KBM-7 (cell line): ENCODE results near the gene NRP2.

ENCODE experiments used
- DNase-seq: peaks from one replicate; pipeline ENCODE4 v3.0.0-alpha.2; 2015
- in situ Hi-C: fragments of 300-500 bp; cut with MboI; formaldehyde crosslinking; loops from 2 replicates; pipeline ENCODE4 v1.14.3; 2020; ENCODE audit warnings: low sequenced_read_pairs, low pct_unique_long_range_greater_than_20kb, mixed read lengths

NRP2 gene

DNA sequence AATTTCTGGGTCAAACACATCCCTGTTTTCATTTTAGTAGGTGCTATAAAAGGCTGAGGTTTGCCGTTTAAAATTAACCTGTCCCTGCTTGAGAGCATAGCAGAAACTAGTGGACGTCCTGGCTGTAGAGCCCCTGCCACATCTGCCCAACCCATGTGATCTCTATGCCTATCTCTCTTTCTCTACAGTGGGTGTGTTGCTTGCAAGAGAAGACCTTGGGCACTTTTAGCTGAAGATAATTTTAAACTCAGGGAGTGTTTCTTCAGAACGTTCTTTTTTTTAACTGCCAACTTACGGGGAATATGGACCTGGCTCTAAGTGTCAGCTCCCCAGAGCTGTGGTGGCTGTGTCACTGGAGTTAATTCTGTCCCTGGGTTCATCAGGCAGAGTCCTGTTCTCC is 100.6 kb downstream of the NRP2 start:
- DNase-seq: no peak
- in situ Hi-C loops: no loop called here

DNA sequence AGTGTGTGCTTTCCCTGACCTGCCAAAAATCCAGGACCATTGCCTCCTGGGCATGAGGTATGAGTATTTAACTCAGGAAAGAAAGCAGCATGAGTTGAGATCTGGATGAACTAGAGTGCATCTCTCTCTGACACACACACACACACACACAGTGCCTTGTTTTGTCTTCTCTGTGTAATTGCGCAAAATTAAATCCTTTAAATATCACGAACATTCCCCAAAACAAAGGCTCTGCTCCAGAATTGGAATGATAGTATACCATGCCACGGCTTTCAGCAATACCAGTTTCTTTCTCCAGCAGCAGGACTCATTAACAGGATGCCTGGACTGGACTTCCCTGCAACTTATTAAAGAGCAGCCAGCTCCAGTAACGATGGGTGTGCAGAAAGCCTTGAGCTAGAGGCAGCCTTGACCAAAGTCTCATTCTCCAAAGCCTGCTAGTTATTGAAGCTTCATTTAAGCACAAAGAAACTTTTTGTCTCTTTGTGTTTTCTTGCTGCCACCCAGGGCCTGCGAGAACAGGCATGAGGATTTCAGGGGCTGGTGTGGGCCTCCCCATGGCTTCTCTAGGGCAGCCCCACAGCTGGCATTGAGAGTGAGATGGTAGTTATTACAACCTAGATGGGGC is 101.7 kb downstream of the NRP2 start:
- in situ Hi-C loops: no loop called here
- DNase-seq: no peak

DNA sequence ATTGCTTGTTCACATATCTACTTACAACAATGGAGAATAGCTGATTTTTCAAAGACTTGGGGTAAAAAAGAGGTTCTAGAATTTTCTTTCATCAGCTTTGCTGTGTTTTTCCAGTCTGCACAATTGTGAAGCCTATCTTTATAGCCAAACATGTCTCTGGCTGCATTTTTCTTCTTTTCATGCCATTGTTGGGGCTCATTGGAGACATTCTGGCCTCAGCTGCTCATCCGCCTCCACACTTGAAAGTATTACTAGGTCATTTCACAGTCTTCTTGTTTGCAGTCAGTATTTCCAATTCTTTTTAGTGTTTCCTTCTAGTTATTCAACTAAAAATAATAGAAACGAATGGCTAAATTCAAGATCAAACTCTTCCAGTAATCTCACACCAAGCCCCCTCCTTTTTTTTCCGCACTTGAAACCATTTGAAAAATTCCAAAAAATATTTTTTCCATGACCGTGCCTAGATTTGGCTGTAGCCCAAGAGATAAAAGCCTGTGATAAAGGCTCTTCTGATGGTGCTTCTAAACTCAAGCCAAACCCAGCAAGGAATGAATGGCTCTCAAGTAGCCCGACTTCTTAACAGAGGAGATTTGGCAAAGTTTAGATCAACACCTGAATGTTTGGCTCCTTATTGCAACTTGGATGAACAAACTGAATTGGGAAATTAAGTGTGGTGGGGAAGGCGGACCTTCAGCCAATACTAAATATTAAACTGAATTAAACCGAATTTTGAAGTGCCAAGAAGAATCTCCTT is 103.4 kb downstream of the NRP2 start:
- DNase-seq: no peak
- in situ Hi-C loops: no loop called here

DNA sequence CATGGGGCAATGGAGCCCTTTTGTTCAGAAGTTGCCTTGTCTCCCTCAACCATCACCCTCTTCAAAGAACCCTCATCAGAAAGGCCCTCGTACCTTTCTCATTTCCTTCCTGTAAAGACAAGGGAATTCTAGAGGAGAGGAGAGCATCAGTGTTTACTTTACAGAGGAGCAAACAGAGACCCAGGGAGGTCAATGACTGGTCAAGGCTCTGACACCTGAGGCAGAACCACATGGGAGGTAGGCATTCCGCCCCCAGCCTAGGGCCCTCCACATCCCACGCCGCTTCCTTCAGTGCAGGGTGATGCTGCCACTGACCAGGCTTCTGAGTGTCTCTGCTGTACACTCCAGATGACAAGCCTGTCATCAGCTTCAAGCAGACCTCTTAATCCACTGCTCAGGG is 104.7 kb downstream of the NRP2 start:
- in situ Hi-C loops: no loop called here

DNA sequence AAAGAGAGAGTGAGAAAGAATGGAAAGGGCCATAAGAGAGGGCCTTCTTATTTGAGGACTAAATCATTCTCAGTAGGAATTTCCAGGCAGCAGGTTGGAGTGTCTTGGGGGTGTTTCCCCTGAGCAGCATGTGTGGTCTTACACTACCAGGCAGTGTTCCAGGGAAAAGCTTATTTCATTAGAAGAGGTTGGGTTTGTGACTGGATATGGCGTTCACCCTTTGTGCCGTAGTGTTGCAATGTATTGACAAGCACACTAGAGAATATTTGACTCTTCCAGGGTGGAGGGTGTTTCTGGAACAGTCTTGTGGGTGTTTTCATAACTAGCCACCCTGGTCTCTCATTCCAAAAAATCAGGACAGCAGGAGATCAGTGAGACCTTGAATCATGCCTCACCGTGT is 105.5 kb downstream of the NRP2 start:
- in situ Hi-C loops: no loop called here
- no peak for DNase-seq

More for the DNA sequence above, 104.7 kb downstream of the NRP2 start:
- no peak for DNase-seq

DNA sequence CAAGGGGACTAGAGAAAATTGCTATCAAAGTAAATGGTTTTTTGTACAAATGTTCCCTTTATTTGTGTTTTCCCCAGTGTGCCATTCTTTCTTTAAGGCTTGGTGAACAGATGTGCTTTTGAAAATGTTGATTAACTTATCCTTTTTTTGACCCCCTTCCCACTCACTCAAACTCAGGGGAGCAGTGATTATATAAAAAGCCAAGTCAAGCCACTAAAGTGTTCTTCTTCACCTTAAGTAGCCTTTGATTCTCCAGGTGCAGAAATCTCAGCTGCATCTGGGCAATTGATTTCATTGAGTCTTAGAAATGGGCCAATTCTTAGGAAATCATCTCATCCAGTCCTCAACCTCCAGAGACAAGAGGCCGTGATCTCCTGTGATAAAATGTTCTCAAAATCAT is 107.6 kb downstream of the NRP2 start:
- in situ Hi-C loops: no loop called here
- no peak for DNase-seq

DNA sequence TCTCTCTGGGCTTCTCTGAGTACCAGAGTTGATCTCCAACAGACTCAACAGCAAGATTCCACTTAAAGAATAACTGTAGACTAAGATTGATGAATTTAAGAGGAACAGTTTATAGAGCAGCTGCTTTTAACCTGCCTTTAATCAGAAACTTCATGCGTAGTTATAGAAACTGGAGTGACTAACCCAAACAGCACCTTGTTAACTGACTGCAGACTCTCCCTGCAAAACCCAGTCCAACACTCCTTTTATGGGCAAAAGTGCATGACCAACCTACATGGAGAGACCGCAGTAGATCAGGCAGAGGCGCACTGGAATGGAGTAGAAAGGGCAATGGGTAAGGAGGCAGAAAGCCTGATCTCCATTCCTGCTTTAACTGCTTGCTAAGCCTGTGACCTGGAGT is 110.6 kb downstream of the NRP2 start:
- DNase-seq: no peak
- in situ Hi-C loops: no loop called here

DNA sequence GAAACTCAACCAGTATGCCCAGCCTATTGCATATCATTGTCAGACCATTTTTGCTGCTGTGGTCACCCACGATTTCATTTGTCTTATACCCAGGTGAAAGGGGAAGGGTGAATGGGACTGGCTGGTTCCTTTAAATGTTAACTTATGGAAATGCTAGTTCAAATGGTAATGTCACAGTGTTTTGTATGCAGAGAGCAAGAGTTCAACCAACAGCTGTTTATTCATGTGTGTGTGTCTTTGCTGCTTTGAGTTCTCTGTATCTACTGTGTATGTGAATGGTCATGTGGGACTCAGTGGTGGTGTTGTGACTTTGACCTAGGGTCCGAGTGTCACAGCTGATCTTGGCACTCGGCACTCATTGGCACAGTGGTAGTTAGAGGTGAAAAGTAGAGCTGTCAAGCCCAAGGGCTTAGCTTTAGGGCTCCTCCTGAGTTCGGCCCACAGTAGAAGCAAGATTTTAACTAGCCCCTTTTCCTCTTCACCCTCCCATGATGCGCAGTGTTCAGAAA is 114.6 kb downstream of the NRP2 start:
- DNase-seq: no peak
- in situ Hi-C loops: no loop called here

DNA sequence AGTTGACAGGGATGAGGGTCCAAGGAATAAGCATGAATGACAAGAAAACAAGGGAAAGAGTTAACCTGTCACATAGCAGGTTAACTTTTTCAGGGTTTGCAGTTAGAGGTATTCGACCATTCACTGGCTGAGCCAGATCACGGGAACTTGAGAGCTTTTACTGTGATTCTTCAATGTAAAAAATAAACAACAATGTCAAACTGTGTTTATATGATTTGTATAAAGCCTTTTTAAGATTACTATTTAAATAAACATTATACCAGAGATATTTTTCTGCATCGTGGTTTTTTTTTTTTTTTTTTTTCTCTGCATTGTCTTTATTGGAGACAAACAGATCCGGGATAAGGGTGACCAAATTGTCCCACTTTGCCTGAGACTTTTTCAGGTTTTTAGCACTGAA is 115.6 kb downstream of the NRP2 start:
- in situ Hi-C loops: no loop called here
- no peak for DNase-seq

DNA sequence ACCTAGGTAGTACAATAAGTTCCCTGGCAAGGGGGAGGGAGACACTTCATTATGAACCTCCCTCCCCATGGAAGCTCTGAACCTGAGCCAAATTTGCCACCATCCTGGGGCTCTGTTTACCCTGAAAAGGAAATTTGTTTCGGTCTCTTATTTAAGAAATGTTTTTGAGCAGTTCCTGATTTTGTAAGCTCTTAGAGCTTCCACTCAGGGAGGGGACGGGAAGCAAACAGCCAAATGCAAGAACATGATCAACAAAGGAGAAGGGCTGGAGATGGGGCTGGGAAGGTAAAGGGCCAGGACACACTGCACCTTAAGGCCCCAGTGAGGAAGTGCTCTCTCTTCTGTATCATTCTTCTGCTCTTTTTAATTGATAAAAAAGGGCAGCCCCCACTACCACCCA is 117.9 kb downstream of the NRP2 start:
- DNase-seq: no peak
- in situ Hi-C loops: no loop called here

DNA sequence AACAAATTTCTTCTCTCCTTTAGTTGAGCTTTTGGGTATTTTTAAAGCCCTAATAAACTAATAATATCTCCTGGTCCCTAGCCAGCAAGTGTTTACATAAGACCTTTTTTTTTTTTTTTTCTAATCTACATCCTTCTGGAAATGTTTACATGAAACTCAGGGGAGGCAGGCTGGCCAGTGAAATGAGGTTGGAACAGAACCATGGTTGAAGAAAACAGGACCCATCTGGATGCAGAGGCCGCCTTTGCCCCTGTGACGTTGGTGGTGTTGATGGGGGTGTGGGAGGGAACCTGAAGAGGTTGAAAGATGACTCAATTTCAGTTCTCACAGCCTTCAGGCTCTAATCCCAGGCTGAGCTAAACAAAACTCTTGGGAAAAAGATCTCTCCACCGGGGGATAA is 118.5 kb downstream of the NRP2 start:
- in situ Hi-C loops: no loop called here
- DNase-seq: no peak

DNA sequence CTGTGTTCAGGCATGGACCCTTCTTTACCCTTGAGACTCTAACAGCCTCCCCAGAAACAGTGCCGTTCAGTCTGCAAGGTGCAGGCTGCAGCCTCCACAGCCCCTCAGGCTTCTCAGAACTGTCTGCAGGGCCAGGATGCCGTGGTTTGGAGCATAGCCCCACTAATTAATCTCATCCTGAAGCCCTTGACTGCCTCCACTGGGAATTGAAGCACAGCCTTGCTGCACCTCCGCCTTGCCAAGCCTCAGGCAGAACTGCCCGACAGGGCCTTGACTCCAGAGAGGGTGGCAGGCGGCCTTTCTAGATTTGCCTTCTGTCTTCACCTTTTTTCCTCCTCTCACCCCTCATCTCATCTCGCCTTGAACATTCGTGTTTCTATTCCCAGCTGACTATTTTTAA is 119.8 kb downstream of the NRP2 start:
- in situ Hi-C loops: no loop called here
- no peak for DNase-seq

DNA sequence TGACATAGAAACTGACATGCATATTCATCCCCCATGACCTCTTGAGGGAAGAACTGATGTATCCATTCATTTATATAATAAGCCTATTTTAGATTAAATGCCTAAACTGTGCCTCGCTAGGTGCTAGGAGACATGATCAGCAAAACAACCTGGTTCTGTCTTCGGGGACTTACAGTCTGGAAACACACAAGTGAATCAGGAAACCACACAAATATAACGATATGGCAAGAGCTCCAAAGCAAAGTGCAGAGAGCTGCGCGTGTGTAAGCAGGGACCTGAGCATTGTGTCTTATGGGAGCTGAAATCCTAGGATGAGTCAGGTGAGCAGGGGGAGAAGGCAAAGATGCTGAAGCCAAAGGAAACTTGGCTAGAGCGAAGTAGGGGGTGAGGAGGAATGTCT is 120.6 kb downstream of the NRP2 start:
- in situ Hi-C loops: no loop called here
- no peak for DNase-seq

DNA sequence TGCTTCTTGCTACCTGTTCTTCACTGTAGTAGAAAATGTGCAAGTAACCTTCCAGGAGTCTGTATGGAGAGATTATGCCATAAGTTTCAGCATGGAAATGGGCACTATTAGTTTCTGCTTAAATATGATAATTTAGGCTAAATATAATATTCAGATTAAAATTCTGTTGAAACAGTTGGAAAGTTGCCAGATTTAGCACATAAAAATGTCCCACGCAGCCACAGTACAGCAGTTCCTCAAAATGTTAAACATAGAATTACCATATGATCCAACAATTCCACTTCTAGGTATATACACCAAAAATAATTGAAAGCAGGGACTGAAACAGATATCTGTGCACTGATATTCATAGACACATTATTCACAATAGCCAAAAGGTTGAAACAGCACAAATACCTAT is 121.2 kb downstream of the NRP2 start:
- in situ Hi-C loops: no loop called here
- peak; percentile 29 for DNase-seq

DNA sequence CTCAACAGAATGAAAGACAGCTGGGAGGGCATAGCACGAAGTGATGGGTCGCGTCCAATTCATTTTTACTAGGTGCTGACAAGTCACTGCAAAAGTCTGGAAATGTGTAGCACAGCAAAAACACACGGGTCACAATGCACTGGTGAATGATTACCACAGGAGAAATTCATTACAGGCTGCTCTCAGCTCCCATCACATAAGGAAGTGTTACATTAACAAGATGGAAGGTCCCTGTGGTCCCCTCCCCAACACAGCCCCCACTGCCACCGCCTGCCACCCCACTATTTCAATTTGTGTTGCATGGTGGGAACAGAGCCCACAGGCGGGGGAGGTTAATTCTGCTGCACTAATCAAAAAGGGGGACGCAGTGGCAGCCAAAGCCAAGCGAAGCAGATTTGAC is 122.8 kb downstream of the NRP2 start:
- no peak for DNase-seq
- in situ Hi-C loops: no loop called here

DNA sequence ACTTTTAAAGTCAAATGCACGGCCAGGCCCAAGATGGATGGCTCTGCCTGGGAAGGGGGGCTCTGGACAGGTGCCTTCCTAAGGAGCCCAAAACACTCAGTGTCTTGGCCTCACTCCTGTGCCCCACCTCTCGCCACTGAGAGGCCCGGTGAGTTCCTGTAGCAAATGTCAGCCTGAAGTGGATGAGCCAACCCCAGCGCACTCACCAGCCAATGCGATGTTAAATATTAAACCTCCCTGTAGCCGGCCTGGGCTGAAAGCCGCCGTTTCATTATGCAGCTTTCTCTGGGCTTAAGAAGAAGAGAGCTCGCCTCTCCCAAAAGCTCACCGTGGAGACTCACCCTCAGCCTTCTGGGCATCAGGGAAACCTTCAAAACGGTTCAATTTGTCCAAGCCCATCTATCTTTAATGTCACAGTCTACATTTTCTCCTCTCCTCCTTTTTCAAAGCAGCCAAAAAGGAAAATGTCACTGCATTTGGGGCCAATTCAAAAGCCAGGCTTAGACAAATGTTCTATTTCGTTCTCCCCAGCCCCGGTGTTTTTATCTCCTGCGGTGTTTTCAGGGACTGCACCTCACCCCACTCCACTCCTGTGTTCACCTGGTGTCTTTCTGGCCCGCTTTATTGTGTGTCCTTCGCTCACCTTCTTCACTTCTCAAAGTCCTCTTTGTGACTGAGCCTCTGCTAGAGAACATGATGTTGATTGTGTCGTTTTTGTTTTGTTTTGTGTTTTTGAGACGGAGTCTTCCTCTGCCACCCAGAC is 124.0 kb downstream of the NRP2 start:
- in situ Hi-C loops: no loop called here
- DNase-seq: no peak

DNA sequence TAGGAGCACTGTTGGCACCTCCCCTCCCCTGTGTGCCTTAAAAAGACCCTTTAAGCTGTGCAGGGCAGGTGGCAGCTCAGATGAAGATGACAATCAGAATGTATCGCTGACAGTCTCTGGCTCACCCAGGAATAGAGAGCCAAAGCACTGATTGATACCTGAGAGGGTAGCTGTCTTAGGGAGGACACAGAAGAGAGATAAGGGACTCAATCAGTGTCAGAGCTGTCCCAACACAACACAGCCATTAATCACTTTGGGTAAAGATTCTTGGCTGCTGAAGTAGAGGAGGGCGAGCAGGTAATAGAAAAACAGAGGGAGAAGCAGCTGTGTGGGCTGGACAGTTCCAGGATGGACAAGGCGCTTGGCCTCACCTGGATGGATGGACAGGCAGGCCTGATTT is 124.9 kb downstream of the NRP2 start:
- DNase-seq: no peak
- in situ Hi-C loops: no loop called here

DNA sequence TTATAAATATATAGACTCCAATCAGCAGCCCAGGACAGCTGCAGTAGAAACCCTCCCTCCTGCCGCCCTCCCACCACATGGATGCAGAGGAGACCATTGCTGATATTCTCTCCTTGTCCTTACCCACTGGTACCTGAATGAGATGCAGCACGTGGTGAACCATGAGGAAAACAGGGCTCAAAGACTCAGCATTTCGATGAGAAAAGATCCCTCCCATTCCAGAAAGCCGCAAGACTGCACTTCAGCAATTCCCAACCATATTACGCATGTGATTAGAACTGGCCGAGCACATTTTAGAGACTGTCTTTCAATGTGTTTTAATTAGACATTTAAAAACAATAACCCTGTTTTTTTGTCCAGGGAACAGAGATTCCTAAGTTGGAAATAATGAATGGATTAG is 125.5 kb downstream of the NRP2 start:
- in situ Hi-C loops: no loop called here
- DNase-seq: no peak

DNA sequence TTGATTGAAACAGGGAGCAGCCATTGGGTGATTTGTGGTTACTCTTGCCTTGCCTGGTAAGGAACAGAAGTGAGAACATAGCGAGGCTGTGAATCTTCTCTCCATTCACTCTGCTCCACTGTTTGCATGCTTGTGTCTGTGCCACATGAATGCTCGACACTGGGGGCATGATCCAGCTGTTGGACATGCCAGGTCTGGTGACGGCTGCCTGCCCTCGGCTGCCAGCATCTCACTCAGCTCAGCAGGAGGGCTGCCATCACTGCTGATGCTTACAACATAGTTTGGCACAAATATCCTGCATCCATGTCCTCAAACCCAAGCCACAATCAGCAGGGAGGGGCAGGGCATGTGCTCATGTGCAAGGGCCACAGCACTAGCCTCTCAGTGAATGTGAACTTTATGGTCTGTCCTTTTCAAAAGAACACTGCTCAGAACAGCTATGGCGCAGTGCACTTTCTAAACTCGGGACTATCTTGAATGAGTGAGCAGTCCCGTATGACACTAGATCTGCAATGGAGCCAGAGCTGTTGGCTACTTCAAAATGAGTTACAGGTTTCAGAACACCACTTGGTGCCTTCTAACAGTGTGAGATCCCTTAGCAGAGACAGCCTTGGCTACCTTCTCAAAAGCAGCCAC is 126.3 kb downstream of the NRP2 start:
- in situ Hi-C loops: no loop called here
- no peak for DNase-seq

DNA sequence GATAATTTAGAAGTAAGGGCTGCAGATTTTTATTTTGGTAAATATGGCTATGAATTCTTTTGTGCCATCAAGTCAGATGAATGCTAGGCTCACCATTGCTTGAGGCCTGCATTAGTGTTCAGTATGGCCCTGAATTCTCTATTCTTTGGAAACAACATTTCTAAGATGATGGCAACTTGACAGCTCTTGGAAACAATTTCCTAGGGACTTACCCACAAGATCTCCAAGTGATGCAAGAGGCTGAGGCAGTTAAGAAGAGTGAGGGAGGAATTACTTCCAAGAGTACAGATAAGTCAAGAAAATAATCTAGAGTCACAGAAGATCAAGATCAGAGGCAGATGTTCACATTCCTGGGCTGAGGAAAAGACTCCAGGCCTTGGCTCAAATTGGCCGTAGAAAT is 129.1 kb downstream of the NRP2 start:
- in situ Hi-C loops: no loop called here
- no peak for DNase-seq
